Body of pancreas (tissue), 4 donors: ENCODE results near the gene PXMP4. TPM values are rescaled to one million over a fixed set of nuclear protein-coding genes. Genes with fewer than 3 reads are reported as not detected.

Experiments used
- ATAC-seq: fragments of 150-250 bp; one replicate; pipeline ENCODE4 v1.9.1; 2016
- DNase-seq, 4 donors: peaks; one replicate each; pipeline ENCODE4 v3.0.0-alpha.2; 2019
- H3K27ac ChIP-seq, 4 donors: fragments of 200-600 bp; sonication (generic); 1 replicate in 3 of 4; 2 replicates in 1 of 4; pipeline versions ENCODE4 v1.5.1 to v1.6.1; 2016 to 2019; ENCODE audit warnings: mild to moderate bottlenecking in 1 of 4, mixed read lengths in 1 of 4, moderate library complexity in 1 of 4
- H3K27me3 ChIP-seq, 2 donors: fragments of 200-600 bp; sonication (generic); one replicate each; pipeline ENCODE4 v1.6.0; 2016; ENCODE audit warnings: mild to moderate bottlenecking in 1 of 2
- H3K36me3 ChIP-seq, 2 donors: fragments of 200-600 bp; sonication (generic); replicated peaks in 1 of 2; 2 replicates each; pipeline ENCODE4 v1.5.1; 2016; ENCODE audit warnings: low read depth in 2 of 2; ENCODE audit not compliant: insufficient read depth in 1 of 2
- H3K4me1 ChIP-seq: fragments of 200-600 bp; sonication (generic); one replicate; pipeline ENCODE4 v1.6.0; 2016
- H3K4me3 ChIP-seq, 2 donors: fragments of 200-600 bp; sonication (generic); 1 replicate in 1 of 2; 2 replicates in 1 of 2; pipeline ENCODE4 v1.5.1; 2016 to 2019
- H3K9me3 ChIP-seq, 3 donors: fragments of 200-600 bp; sonication (generic); 1 replicate in 2 of 3; 2 replicates in 1 of 3; pipeline ENCODE4 v1.5.1; 2016
- POLR2A ChIP-seq, 3 donors: fragments of 450-650 bp; IDR thresholded peaks; one replicate each; pipeline ENCODE4 v1.6.1; 2016; ENCODE audit warnings: antibody characterized with exemption in 3 of 3, mild to moderate bottlenecking in 2 of 3
- WGBS, 2 donors: methylation state at CpG; one replicate each; pipeline ENCODE4 v1.1.5; 2017; 5-methylcytosine and 5-hydroxymethylcytosine counted together
- intact Hi-C: fragments of 100-400 bp; cut with DNase I; formaldehyde crosslinking; loops from one replicate; pipeline ENCODE4 v1.15.1; 2023
- total RNA-seq, 2 donors: library from RNA; depleted of rRNA; stranded (reverse); fragments of >200 nt; gene quantifications; one replicate each; pipeline ENCODE4 v1.1.0, GENCODE V29; 2016
- TF ChIP-seq, protein P1 (sequence below), 7 experiments: fragments of 450-650 bp in 4 of 7; fragments of 200-600 bp in 3 of 7; sonication (generic) in 3 of 7; IDR thresholded peaks; one replicate each; pipeline ENCODE4 v1.5.1; 2016 to 2019; ENCODE audit warnings: antibody characterized with exemption in 7 of 7

Gene PXMP4
- 1 to 10 TPM; 3.3 to 5.2 TPM for total RNA-seq

- no peaks in the 10 kb centered on the region for H3K36me3 ChIP-seq
- ATAC-seq (peak; percentile 100), DNase-seq (peak; percentile 88 to 96 (median 92))
- intact Hi-C loops, result no loop called here
- TF ChIP-seq, protein P1, sequence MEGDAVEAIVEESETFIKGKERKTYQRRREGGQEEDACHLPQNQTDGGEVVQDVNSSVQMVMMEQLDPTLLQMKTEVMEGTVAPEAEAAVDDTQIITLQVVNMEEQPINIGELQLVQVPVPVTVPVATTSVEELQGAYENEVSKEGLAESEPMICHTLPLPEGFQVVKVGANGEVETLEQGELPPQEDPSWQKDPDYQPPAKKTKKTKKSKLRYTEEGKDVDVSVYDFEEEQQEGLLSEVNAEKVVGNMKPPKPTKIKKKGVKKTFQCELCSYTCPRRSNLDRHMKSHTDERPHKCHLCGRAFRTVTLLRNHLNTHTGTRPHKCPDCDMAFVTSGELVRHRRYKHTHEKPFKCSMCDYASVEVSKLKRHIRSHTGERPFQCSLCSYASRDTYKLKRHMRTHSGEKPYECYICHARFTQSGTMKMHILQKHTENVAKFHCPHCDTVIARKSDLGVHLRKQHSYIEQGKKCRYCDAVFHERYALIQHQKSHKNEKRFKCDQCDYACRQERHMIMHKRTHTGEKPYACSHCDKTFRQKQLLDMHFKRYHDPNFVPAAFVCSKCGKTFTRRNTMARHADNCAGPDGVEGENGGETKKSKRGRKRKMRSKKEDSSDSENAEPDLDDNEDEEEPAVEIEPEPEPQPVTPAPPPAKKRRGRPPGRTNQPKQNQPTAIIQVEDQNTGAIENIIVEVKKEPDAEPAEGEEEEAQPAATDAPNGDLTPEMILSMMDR (IDR thresholded peaks at IDR 0.05), result peak in 1 of 7 experiments; percentile 1
- TF ChIP-seq POLR2A (IDR thresholded peaks at IDR 0.05), result peak in 2 of 3 donors; percentile 68 to 71
- peaks cover 18% of the 10 kb centered on the region for H3K4me1 ChIP-seq
- no peaks in the 10 kb centered on the region for H3K27me3 ChIP-seq
- H3K4me3 ChIP-seq, result peak within 1 kb of the TSS; percentile 72 to 75
- H3K9me3 ChIP-seq, result no peaks in the 10 kb centered on the region
- H3K27ac ChIP-seq, result peak within 1 kb of the TSS; percentile 52 to 75 (median 64)
- 3 to 25% methylated on average over 5 to 46 of the region's 46 CpGs for WGBS, 2 donors
Measured at GRCh38 chr20:33719989-33720709, at the start of gene PXMP4. Gene PXMP4, minus strand, starts transcription at chr20:33720310. Its CDS starts 103 bp downstream, at chr20:33720207.

- Histone ChIP-seq H3K4me1 (no peaks in the 10 kb centered on the region), H3K27ac (no peak overlapping the region), H3K4me3 (no peak overlapping the region), H3K27me3 (no peaks in the 10 kb centered on the region), H3K36me3 (no peaks in the 10 kb centered on the region), H3K9me3 (no peaks in the 10 kb centered on the region)
- TF ChIP-seq POLR2A (IDR thresholded peaks at IDR 0.05), result no peak
- TF ChIP-seq, protein P1 (IDR thresholded peaks at IDR 0.05), result no peak
- intact Hi-C loops, result no loop called here
- WGBS, 2 donors, result 81 to 90% methylated on average over 4 of the region's 4 CpGs
- ATAC-seq (no peak), DNase-seq (no peak)
Measured at GRCh38 chr20:33769043-33769442, 48.9 kb upstream of the PXMP4 start.

GRCh38 chr20:33767777-33768138, 47.6 kb upstream of the PXMP4 start:
- no peaks in the 10 kb centered on the region for H3K27me3 ChIP-seq
- no peak for ATAC-seq
- H3K9me3 ChIP-seq, result no peaks in the 10 kb centered on the region
- H3K27ac ChIP-seq, result no peak overlapping the region
- no peak for TF ChIP-seq POLR2A (IDR thresholded peaks at IDR 0.05)
- TF ChIP-seq, protein P1 (IDR thresholded peaks at IDR 0.05), result no peak
- WGBS, 2 donors, result 90 to 97% methylated on average over 2 of the region's 2 CpGs
- intact Hi-C loops, result no loop called here
- H3K4me1 ChIP-seq, result no peaks in the 10 kb centered on the region
- H3K4me3 ChIP-seq, result no peak overlapping the region
- no peaks in the 10 kb centered on the region for H3K36me3 ChIP-seq
- no peak for DNase-seq

GRCh38 chr20:33766686-33767085, 46.6 kb upstream of the PXMP4 start:
- intact Hi-C loops, result no loop called here
- TF ChIP-seq, protein P1 (IDR thresholded peaks at IDR 0.05), result no peak
- TF ChIP-seq POLR2A (IDR thresholded peaks at IDR 0.05), result no peak
- Histone ChIP-seq H3K4me3 (no peak overlapping the region), H3K9me3 (no peaks in the 10 kb centered on the region), H3K27ac (no peak overlapping the region), H3K27me3 (no peaks in the 10 kb centered on the region), H3K36me3 (no peaks in the 10 kb centered on the region), H3K4me1 (no peaks in the 10 kb centered on the region)
- ATAC-seq (no peak), DNase-seq (no peak)
- 94 to 97% methylated on average over 6 to 9 of the region's 9 CpGs for WGBS, 2 donors

- Histone ChIP-seq H3K27ac (no peak overlapping the region), H3K4me3 (no peak overlapping the region), H3K9me3 (no peaks in the 10 kb centered on the region), H3K27me3 (no peaks in the 10 kb centered on the region), H3K4me1 (no peaks in the 10 kb centered on the region), H3K36me3 (no peaks in the 10 kb centered on the region)
- TF ChIP-seq, protein P1 (IDR thresholded peaks at IDR 0.05), result no peak
- no peak for TF ChIP-seq POLR2A (IDR thresholded peaks at IDR 0.05)
- ATAC-seq (no peak), DNase-seq (no peak)
- 93 to 96% methylated on average over 5 of the region's 5 CpGs for WGBS, 2 donors
- intact Hi-C loops, result no loop called here
Measured at GRCh38 chr20:33765592-33765991, 45.5 kb upstream of the PXMP4 start.
